Keratinocyte (primary cell): ENCODE data around the gene MAP7. TPM values are rescaled to one million over a fixed set of nuclear protein-coding genes. Genes with fewer than 3 reads are reported as not detected.

Source experiments
- DNase-seq: peaks from one replicate; pipeline ENCODE4 v3.0.0-alpha.2; 2011; ENCODE audit warnings: low read depth, missing footprints, low spot score
- FAIRE-seq: peaks from 2 replicates; lab custom pipeline; 2011; peaks lifted over from hg19 to GRCh38; lab: Jason Lieb, UNC
- H2AFZ ChIP-seq: 2 replicates; pipeline ENCODE4 v1.6.0; 2012; ENCODE audit warnings: low read length, control low read depth, inconsistent platforms; ENCODE audit not compliant: control insufficient read depth
- H3K27ac ChIP-seq: 2 replicates; pipeline ENCODE4 v1.5.1; 2011; ENCODE audit warnings: low read length; ENCODE audit not compliant: control insufficient read depth, insufficient read depth
- H3K27me3 ChIP-seq: 3 replicates; pipeline ENCODE4 v1.6.0; 2011; ENCODE audit warnings: low read length; ENCODE audit not compliant: control insufficient read depth, insufficient read depth; ENCODE audit errors: extremely low read depth
- H3K36me3 ChIP-seq, 2 experiments: 2 replicates in 1 of 2; 3 replicates in 1 of 2; pipeline ENCODE4 v1.5.1; 2011; ENCODE audit warnings: low read length in 2 of 2, mild to moderate bottlenecking in 1 of 2; ENCODE audit not compliant: control insufficient read depth in 2 of 2, insufficient read depth in 2 of 2; ENCODE audit errors: extremely low read depth in 1 of 2
- H3K4me1 ChIP-seq: 3 replicates; pipeline ENCODE4 v1.5.1; 2011; ENCODE audit warnings: low read length; ENCODE audit not compliant: control insufficient read depth, insufficient read depth; ENCODE audit errors: extremely low read depth
- H3K4me2 ChIP-seq: 3 replicates; pipeline ENCODE4 v1.6.0; 2011; ENCODE audit warnings: low read depth, low read length; ENCODE audit not compliant: control insufficient read depth, insufficient read depth; ENCODE audit errors: extremely low read depth
- H3K4me3 ChIP-seq, 3 experiments: fragments of 200-600 bp in 1 of 3; sonication (generic) in 1 of 3; 2 replicates in 2 of 3; 3 replicates in 1 of 3; pipeline ENCODE4 v1.5.1; 2011 to 2016; ENCODE audit warnings: low read length in 3 of 3, mild to moderate bottlenecking in 3 of 3, control low read depth in 2 of 3, inconsistent platforms in 1 of 3, low read depth in 1 of 3, mixed read lengths in 1 of 3, mixed run types in 1 of 3, moderate library complexity in 1 of 3; ENCODE audit not compliant: control insufficient read depth in 2 of 3, insufficient read depth in 2 of 3; ENCODE audit errors: extremely low read depth in 1 of 3
- H3K79me2 ChIP-seq: 2 replicates; pipeline ENCODE4 v1.6.0; 2012; ENCODE audit warnings: low read length; ENCODE audit not compliant: control insufficient read depth, insufficient read depth
- H3K9ac ChIP-seq: 3 replicates; pipeline ENCODE4 v1.6.0; 2011; ENCODE audit warnings: low read length; ENCODE audit not compliant: control insufficient read depth, insufficient read depth; ENCODE audit errors: extremely low read depth
- H3K9me1 ChIP-seq: 3 replicates; pipeline ENCODE4 v1.6.0; 2011; ENCODE audit warnings: low read length; ENCODE audit not compliant: control insufficient read depth, insufficient read depth; ENCODE audit errors: extremely low read depth
- H3K9me3 ChIP-seq: 2 replicates; pipeline ENCODE4 v1.5.1; 2012; ENCODE audit warnings: low read depth, low read length; ENCODE audit not compliant: control insufficient read depth
- H4K20me1 ChIP-seq: 3 replicates; pipeline ENCODE4 v1.6.0; 2011; ENCODE audit warnings: low read length; ENCODE audit not compliant: control insufficient read depth, insufficient read depth; ENCODE audit errors: extremely low read depth
- CTCF ChIP-seq, 3 experiments: IDR thresholded peaks in 1 of 3; conservative IDR thresholded peaks in 1 of 3; optimal IDR thresholded peaks in 1 of 3; 2 replicates in 2 of 3; 3 replicates in 1 of 3; pipeline versions ENCODE3 to v1.5.1; 2011; ENCODE audit warnings: low read length in 3 of 3, mild to moderate bottlenecking in 3 of 3, moderate library complexity in 2 of 3, control low read depth in 1 of 3, inconsistent platforms in 1 of 3; ENCODE audit not compliant: insufficient read depth in 2 of 3; ENCODE audit errors: extremely low read depth in 1 of 3
- EZH2 ChIP-seq: IDR thresholded peaks from one replicate; pipeline ENCODE4 v1.6.1; 2012; ENCODE audit warnings: inconsistent platforms, mild to moderate bottlenecking, low read length, moderate library complexity
- dilution Hi-C: fragments of 300-500 bp; cut with MboI; formaldehyde crosslinking; loops from one replicate; pipeline ENCODE4 v1.7.0; 2020; ENCODE audit warnings: low sequenced_read_pairs; ENCODE audit not compliant: extremely low pct_ligation_motif_present
- polyA plus RNA-seq, 5 experiments: library from polyadenylated mRNA; depleted of rRNA in 3 of 5; stranded (reverse) in 3 of 5; stranded (forward) in 1 of 5; unstranded in 1 of 5; fragments of >200 nt; gene quantifications; 1 replicate in 1 of 5; 2 replicates in 3 of 5; 3 replicates in 1 of 5; pipeline versions ENCODE4 v1.2.1 to v1.2.3, GENCODE V29; 2011 to 2012; ENCODE audit warnings: missing spikeins in 2 of 5, low read depth in 1 of 5, low replicate concordance in 1 of 5

The MAP7 gene
- polyA plus RNA-seq, 1 donor (not counting 4 experiments of a cell fraction or from before 2014, with no cell fraction given): 11.8 TPM

- no peak for TF ChIP-seq EZH2
- no peak for TF ChIP-seq CTCF (optimal IDR thresholded peaks at IDR 0.05 in 1 of 3, IDR thresholded peaks at IDR 0.05 in 1 of 3, conservative IDR thresholded peaks at IDR 0.05 in 1 of 3; ENCODE audit: extremely low read depth in 1 of 3, insufficient read depth in 2 of 3, low read length in 3 of 3)
- no peaks in the 10 kb centered on the region for H3K27me3 ChIP-seq
- FAIRE-seq: no peak
- H4K20me1 ChIP-seq: no peaks in the 10 kb centered on the region
- H3K9me1 ChIP-seq: no peaks in the 10 kb centered on the region
- no peak overlapping the region for H3K27ac ChIP-seq
- dilution Hi-C loops: no loop called here
- no peak overlapping the region for H3K9ac ChIP-seq
- no peak for DNase-seq
- H3K9me3 ChIP-seq: no peaks in the 10 kb centered on the region
- no peak overlapping the region for H3K4me2 ChIP-seq
- no peaks in the 10 kb centered on the region for H3K79me2 ChIP-seq
- no peaks in the 10 kb centered on the region for H3K4me1 ChIP-seq
- no peak overlapping the region for H2AFZ ChIP-seq
- H3K4me3 ChIP-seq: no peak overlapping the region
- no peaks in the 10 kb centered on the region for H3K36me3 ChIP-seq
These were observed 85.3 kb downstream of the MAP7 start for GRCh38 chr6:136464874-136465273.

- TF ChIP-seq EZH2 (no peak), CTCF (optimal IDR thresholded peaks at IDR 0.05 in 1 of 3, IDR thresholded peaks at IDR 0.05 in 1 of 3, conservative IDR thresholded peaks at IDR 0.05 in 1 of 3; ENCODE audit: extremely low read depth in 1 of 3, insufficient read depth in 2 of 3, low read length in 3 of 3) (no peak)
- no peak overlapping the region for H3K9ac ChIP-seq
- no peaks in the 10 kb centered on the region for H3K9me1 ChIP-seq
- no peak for DNase-seq
- dilution Hi-C loops: no loop called here
- no peak overlapping the region for H2AFZ ChIP-seq
- H3K27me3 ChIP-seq: no peaks in the 10 kb centered on the region
- H3K79me2 ChIP-seq: no peaks in the 10 kb centered on the region
- H3K4me2 ChIP-seq: no peak overlapping the region
- no peaks in the 10 kb centered on the region for H3K36me3 ChIP-seq
- H3K4me1 ChIP-seq: no peaks in the 10 kb centered on the region
- H3K9me3 ChIP-seq: no peaks in the 10 kb centered on the region
- no peak overlapping the region for H3K27ac ChIP-seq
- no peak for FAIRE-seq
- no peak overlapping the region for H3K4me3 ChIP-seq
- H4K20me1 ChIP-seq: no peaks in the 10 kb centered on the region
These were observed 86.1 kb downstream of the MAP7 start for GRCh38 chr6:136464148-136464547.
